ENCODE data around the gene PRKACB. TPM values are rescaled to one million over a fixed set of nuclear protein-coding genes. Genes with fewer than 3 reads are reported as not detected.

Gene PRKACB
- polyA plus RNA-seq, 1 donor (not counting 4 experiments of a cell fraction or from before 2014, with no cell fraction given) = 15.3 TPM

GRCh38 chr1:84164161-84164560 is 20.1 kb downstream of the PRKACB start:
- no peaks in the 10 kb centered on the region for H3K36me3 ChIP-seq (ENCODE audit: control insufficient read depth in 2 of 2, extremely low read depth in 1 of 2, insufficient read depth in 2 of 2, low read length in 2 of 2)
- H3K27ac ChIP-seq (ENCODE audit: control insufficient read depth, insufficient read depth, low read length) = no peak overlapping the region
- no peak overlapping the region for H2AFZ ChIP-seq (ENCODE audit: control insufficient read depth, low read length)
- dilution Hi-C loops (cut with MboI; ENCODE audit: extremely low pct_ligation_motif_present, low sequenced_read_pairs) = no loop called here
- TF ChIP-seq EZH2 (IDR thresholded peaks at IDR 0.05; ENCODE audit: low read length) (no peak), CTCF (optimal IDR thresholded peaks at IDR 0.05 in 1 of 3, IDR thresholded peaks at IDR 0.05 in 1 of 3, conservative IDR thresholded peaks at IDR 0.05 in 1 of 3; ENCODE audit: extremely low read depth in 1 of 3, insufficient read depth in 2 of 3, low read length in 3 of 3) (no peak)
- no peak overlapping the region for H3K9ac ChIP-seq (ENCODE audit: control insufficient read depth, extremely low read depth, insufficient read depth, low read length)
- no peaks in the 10 kb centered on the region for H3K79me2 ChIP-seq (ENCODE audit: control insufficient read depth, insufficient read depth, low read length)
- H3K4me1 ChIP-seq (ENCODE audit: control insufficient read depth, extremely low read depth, insufficient read depth, low read length) = no peaks in the 10 kb centered on the region
- no peak overlapping the region for H3K4me2 ChIP-seq (ENCODE audit: control insufficient read depth, extremely low read depth, insufficient read depth, low read depth, low read length)
- H4K20me1 ChIP-seq (ENCODE audit: control insufficient read depth, extremely low read depth, insufficient read depth, low read length) = no peaks in the 10 kb centered on the region
- DNase-seq (ENCODE audit: low read depth, low spot score) = no peak
- FAIRE-seq = no peak
- no peaks in the 10 kb centered on the region for H3K27me3 ChIP-seq (ENCODE audit: control insufficient read depth, extremely low read depth, insufficient read depth, low read length)
- no peaks in the 10 kb centered on the region for H3K9me1 ChIP-seq (ENCODE audit: control insufficient read depth, extremely low read depth, insufficient read depth, low read length)
- H3K9me3 ChIP-seq (ENCODE audit: control insufficient read depth, low read depth, low read length) = no peaks in the 10 kb centered on the region
- H3K4me3 ChIP-seq (ENCODE audit: control insufficient read depth in 2 of 3, extremely low read depth in 1 of 3, insufficient read depth in 2 of 3, low read depth in 1 of 3, low read length in 3 of 3) = no peak overlapping the region

- FAIRE-seq = no peak
- Histone ChIP-seq H2AFZ (ENCODE audit: control insufficient read depth, low read length) (no peak overlapping the region), H3K27ac (ENCODE audit: control insufficient read depth, insufficient read depth, low read length) (no peak overlapping the region), H4K20me1 (ENCODE audit: control insufficient read depth, extremely low read depth, insufficient read depth, low read length) (no peaks in the 10 kb centered on the region), H3K27me3 (ENCODE audit: control insufficient read depth, extremely low read depth, insufficient read depth, low read length) (no peaks in the 10 kb centered on the region), H3K9me3 (ENCODE audit: control insufficient read depth, low read depth, low read length) (no peaks in the 10 kb centered on the region), H3K79me2 (ENCODE audit: control insufficient read depth, insufficient read depth, low read length) (no peaks in the 10 kb centered on the region), H3K4me1 (ENCODE audit: control insufficient read depth, extremely low read depth, insufficient read depth, low read length) (no peaks in the 10 kb centered on the region), H3K4me3 (ENCODE audit: control insufficient read depth in 2 of 3, extremely low read depth in 1 of 3, insufficient read depth in 2 of 3, low read depth in 1 of 3, low read length in 3 of 3) (no peak overlapping the region), H3K4me2 (ENCODE audit: control insufficient read depth, extremely low read depth, insufficient read depth, low read depth, low read length) (no peak overlapping the region), H3K9me1 (ENCODE audit: control insufficient read depth, extremely low read depth, insufficient read depth, low read length) (no peaks in the 10 kb centered on the region), H3K36me3 (ENCODE audit: control insufficient read depth in 2 of 2, extremely low read depth in 1 of 2, insufficient read depth in 2 of 2, low read length in 2 of 2) (no peaks in the 10 kb centered on the region), H3K9ac (ENCODE audit: control insufficient read depth, extremely low read depth, insufficient read depth, low read length) (no peak overlapping the region)
- DNase-seq (ENCODE audit: low read depth, low spot score) = no peak
- no peak for TF ChIP-seq EZH2 (IDR thresholded peaks at IDR 0.05; ENCODE audit: low read length)
- TF ChIP-seq CTCF (optimal IDR thresholded peaks at IDR 0.05 in 1 of 3, IDR thresholded peaks at IDR 0.05 in 1 of 3, conservative IDR thresholded peaks at IDR 0.05 in 1 of 3; ENCODE audit: extremely low read depth in 1 of 3, insufficient read depth in 2 of 3, low read length in 3 of 3) = no peak
- dilution Hi-C loops (cut with MboI; ENCODE audit: extremely low pct_ligation_motif_present, low sequenced_read_pairs) = no loop called here
Observed at GRCh38 chr1:84164567-84165021, 20.5 kb downstream of the PRKACB start.
